Right cardiac atrium (tissue), 5 donors: ENCODE measurements around the gene BOK. TPM values are rescaled to one million over a fixed set of nuclear protein-coding genes. Genes with fewer than 3 reads are reported as not detected.
"Not testable (repeated sequence)": the region's sequence is repeated elsewhere in the genome, so short reads cannot be mapped to it uniquely, and the experiment has no call there.

ENCODE experiments used
- ATAC-seq, 2 donors: fragments of 200-7000 bp; cut with Tn5 transposase; one replicate each; pipeline versions ENCODE4 v1.8.0 to v1.9.1; 2020; ENCODE audit warnings: moderate library complexity in 2 of 2, mild to moderate bottlenecking in 1 of 2
- DNase-seq, 3 donors: peaks; one replicate each; pipeline ENCODE4 v3.0.0-alpha.2; 2020
- H3K27ac ChIP-seq: one replicate; pipeline ENCODE4 v1.5.1; 2013; ENCODE audit warnings: mild to moderate bottlenecking, low read length, control low read depth, moderate library complexity
- H3K27me3 ChIP-seq: one replicate; pipeline ENCODE4 v1.6.1; 2013; ENCODE audit not compliant: control insufficient read depth, insufficient read depth
- H3K4me1 ChIP-seq: one replicate; pipeline ENCODE4 v1.6.1; 2013; ENCODE audit warnings: low read length; ENCODE audit not compliant: control insufficient read depth, insufficient read depth
- H3K4me3 ChIP-seq: one replicate; pipeline ENCODE4 v1.5.1; 2013; ENCODE audit warnings: low read length, control low read depth
- H3K9me3 ChIP-seq: one replicate; pipeline ENCODE4 v1.6.1; 2013; ENCODE audit warnings: low read length; ENCODE audit not compliant: control insufficient read depth
- WGBS: extraction: QIAGEN DNeasy Blood & Tissue Kit; methylation state at CpG from one replicate; pipeline ENCODE4 v1.1.7; 2013; 5-methylcytosine and 5-hydroxymethylcytosine counted together
- intact Hi-C, 4 donors: fragments of 100-400 bp; cut with DNase I; formaldehyde crosslinking; loops; one replicate each; pipeline versions ENCODE4 v1.11.0 to v1.14.0; 2022 to 2023
- polyA plus RNA-seq: library from polyadenylated mRNA; stranded (reverse); fragments of 200-250 nt; gene quantifications from one replicate; pipeline ENCODE4 v1.2.3, GENCODE V29; 2013
- total RNA-seq, 4 donors: library from RNA; stranded (reverse); fragmentation: NEBNext Ultra II Directional; extraction: Animal tissue kit (Norgen Biotek cat#: 25700); gene quantifications; one replicate each; pipeline ENCODE4 v1.2.1, GENCODE V29; 2021
- donor health status: healthy with polysubstance abuse.
- donor health status: DM: no; HTN: yes; CAD: no.
- donor health status: DM: no; HTN: no; CAD: no.
- donor health status: DM: no; HTN: yes; CAD: no; lungs with severe emphysema.
- donor health status: DM: yes; HTN: yes; CAD: no.

The BOK gene
- total and polyA plus RNA-seq, 5 donors, result 2.8 to 15.0 (median 3.5) TPM

DNA sequence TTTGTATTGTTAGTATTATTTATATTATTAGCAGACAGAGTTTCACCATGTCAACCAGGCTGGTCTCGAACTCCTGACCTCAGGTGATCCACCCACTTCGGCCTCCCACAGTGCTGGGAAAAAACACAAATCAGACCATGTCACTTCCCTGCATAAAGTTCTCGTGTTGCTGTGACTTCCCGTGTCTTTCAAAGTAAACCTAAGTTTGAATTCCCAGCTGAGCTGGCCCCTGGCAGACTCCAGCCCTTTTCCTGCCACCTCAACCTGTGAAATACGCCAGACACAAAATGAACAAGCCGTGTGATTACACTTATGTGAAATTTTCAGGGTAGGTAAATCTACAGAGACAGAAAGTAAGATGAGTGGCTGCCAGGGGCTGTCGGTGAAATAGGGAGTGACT is 7.9 kb downstream of the BOK start:
- intact Hi-C loops, result no loop called here
- 75% methylated on average over 7 of the region's 7 CpGs for whole genome bisulfite sequencing
- ATAC-seq (no peak), DNase-seq (no peak)
- no peak overlapping the region for H3K4me3 ChIP-seq
- H3K4me1 ChIP-seq, result no peaks in the 10 kb centered on the region
- H3K27ac ChIP-seq, result no peak overlapping the region
- H3K27me3 ChIP-seq, result no peaks in the 10 kb centered on the region
- no peaks in the 10 kb centered on the region for H3K9me3 ChIP-seq

DNA sequence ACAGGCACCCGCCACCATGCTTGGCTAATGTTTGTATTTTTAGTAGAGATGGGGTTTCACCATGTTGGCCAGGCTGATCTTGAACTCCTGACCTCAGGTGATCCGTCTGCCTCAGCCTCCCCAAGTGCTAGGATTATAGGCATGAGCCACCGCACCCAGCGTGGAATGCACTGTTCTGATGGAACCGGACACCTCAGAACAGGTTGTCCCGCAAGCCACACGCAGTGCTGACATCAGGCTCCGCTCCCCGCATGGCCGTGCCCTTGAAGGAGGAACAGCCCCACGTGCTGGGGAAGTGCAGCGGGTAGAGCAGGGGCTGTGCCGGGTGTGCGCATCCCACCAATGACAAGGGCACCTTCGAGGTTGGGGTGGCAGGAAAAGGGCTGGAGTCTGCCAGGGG is 8.7 kb downstream of the BOK start:
- H3K27me3 ChIP-seq, H3K4me1 ChIP-seq, intact Hi-C loops, H3K4me3 ChIP-seq, H3K27ac ChIP-seq, H3K9me3 ChIP-seq, ATAC-seq, DNase-seq: not testable (repeated sequence)
- WGBS, result 94% methylated on average over 15 of the region's 15 CpGs

- 97% methylated on average over 8 of the region's 8 CpGs for WGBS
- Histone ChIP-seq H3K27me3 (no peaks in the 10 kb centered on the region), H3K27ac (no peak overlapping the region), H3K9me3 (no peaks in the 10 kb centered on the region), H3K4me3 (no peak overlapping the region), H3K4me1 (no peaks in the 10 kb centered on the region)
- intact Hi-C loops, result no loop called here
- ATAC-seq (no peak), DNase-seq (no peak)
These were observed 9.2 kb downstream of the BOK start for GRCh38 chr2:241567776-241568175.

DNA sequence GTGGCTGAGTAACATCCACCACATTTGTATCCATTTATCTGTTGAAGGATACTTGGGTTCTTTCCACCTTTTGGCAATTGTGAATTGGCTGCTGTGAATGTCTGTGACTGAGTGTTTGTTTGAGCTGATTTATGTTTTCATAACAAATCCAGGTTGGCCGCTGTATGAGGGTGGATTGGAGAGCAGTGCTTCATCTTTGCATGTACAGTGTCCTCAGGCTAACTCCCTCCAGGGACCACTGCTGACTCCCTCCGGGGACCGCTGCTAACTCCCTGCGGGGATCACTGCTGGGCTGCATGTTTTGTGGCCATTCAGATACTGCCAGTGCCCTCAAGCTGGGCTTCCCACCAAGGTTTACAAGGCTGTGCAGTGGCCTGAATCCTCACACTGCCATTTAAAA is 10.2 kb downstream of the BOK start:
- Histone ChIP-seq H3K27me3 (no peaks in the 10 kb centered on the region), H3K9me3 (no peaks in the 10 kb centered on the region), H3K27ac (no peak overlapping the region), H3K4me1 (no peaks in the 10 kb centered on the region), H3K4me3 (no peak overlapping the region)
- ATAC-seq (no peak), DNase-seq (no peak)
- 95% methylated on average over 4 of the region's 4 CpGs for WGBS
- intact Hi-C loops, result no loop called here

GRCh38 chr2:241569831-241570281 is 11.3 kb downstream of the BOK start:
- 91% methylated on average over 23 of the region's 23 CpGs for WGBS
- Histone ChIP-seq H3K27me3 (no peaks in the 10 kb centered on the region), H3K9me3 (no peaks in the 10 kb centered on the region), H3K4me3 (no peak overlapping the region), H3K27ac (no peak overlapping the region), H3K4me1 (no peaks in the 10 kb centered on the region)
- ATAC-seq (no peak), DNase-seq (no peak)
- intact Hi-C loops, result no loop called here

DNA sequence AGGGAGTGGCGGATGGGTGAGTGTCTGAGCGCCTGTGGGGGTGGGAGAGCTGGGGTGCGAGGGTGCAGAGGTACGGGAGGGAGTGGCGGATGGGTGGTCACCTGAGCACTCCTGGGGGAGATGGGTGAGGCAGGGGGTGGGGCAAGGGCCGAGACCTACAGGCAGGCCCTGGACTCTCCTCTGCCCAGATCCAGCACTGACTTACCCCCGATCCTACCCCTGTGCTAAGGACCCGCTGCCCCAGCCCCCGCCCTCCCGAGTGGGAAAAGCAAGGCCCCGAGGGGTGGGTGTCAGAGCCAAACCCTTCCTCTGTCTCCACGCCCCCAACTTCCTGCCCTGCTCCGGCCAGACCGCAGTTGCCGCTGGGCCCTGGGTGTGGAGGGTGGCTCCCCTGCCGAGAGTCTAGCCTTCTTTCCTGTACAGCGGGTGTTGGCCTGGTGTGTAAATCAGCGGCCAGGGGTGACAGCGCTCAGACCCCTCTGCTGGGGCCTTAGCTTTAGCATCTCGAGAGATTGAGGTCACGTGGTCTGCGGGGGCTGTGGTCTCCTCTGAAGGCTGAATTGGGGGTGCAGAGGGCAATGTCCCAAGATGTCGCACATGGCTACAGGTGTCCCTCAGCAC is 12.5 kb downstream of the BOK start:
- Histone ChIP-seq H3K27ac (no peak overlapping the region), H3K9me3 (no peaks in the 10 kb centered on the region), H3K4me1 (no peaks in the 10 kb centered on the region), H3K27me3 (no peaks in the 10 kb centered on the region), H3K4me3 (no peak overlapping the region)
- ATAC-seq (peak; percentile 34 to 68), DNase-seq (no peak)
- intact Hi-C loops, result no loop called here
- 79% methylated on average over 23 of the region's 23 CpGs for WGBS

GRCh38 chr2:241571821-241572620 is 13.5 kb downstream of the BOK start:
- no peaks in the 10 kb centered on the region for H3K9me3 ChIP-seq
- no peak overlapping the region for H3K27ac ChIP-seq
- DNase-seq (peak in 1 of 3 donors; percentile 28), ATAC-seq (peak in 1 of 2 donors; percentile 12)
- WGBS, result 89% methylated on average over 27 of the region's 27 CpGs
- H3K4me1 ChIP-seq, result no peaks in the 10 kb centered on the region
- no peak overlapping the region for H3K4me3 ChIP-seq
- intact Hi-C loops, result no loop called here
- no peaks in the 10 kb centered on the region for H3K27me3 ChIP-seq

GRCh38 chr2:241572915-241573651 is 14.5 kb downstream of the BOK start:
- H3K27me3 ChIP-seq, ATAC-seq, H3K9me3 ChIP-seq, intact Hi-C loops, DNase-seq, H3K4me1 ChIP-seq, H3K4me3 ChIP-seq, H3K27ac ChIP-seq: not testable (repeated sequence)
- 92% methylated on average over 20 of the region's 20 CpGs for WGBS

DNA sequence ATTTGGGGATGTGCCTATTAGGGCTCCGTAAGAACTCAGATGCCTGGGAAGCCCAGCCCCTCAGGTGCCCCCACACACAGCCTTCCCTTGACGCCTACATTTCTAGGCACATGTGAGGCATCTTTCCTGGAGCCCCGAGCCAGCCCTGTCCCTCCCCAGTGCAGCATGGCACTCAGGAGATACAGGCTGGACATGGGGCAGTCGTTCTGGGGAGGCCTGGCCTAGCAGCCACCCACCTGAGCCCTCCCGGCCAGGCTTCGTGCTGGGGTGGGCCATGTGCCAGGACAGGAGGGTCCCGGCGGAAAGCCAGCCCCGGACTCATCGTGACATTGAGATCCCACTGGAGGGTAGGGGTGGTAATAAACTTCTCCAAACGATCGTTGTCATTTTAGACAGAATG is 15.2 kb downstream of the BOK start:
- Histone ChIP-seq H3K27me3 (no peaks in the 10 kb centered on the region), H3K27ac (no peak overlapping the region), H3K4me3 (no peak overlapping the region), H3K4me1 (no peaks in the 10 kb centered on the region), H3K9me3 (no peaks in the 10 kb centered on the region)
- no peak for DNase-seq
- intact Hi-C loops, result no loop called here
- WGBS, result 90% methylated on average over 12 of the region's 12 CpGs
- ATAC-seq, result no peak

GRCh38 chr2:241574911-241575623 is 16.5 kb downstream of the BOK start:
- ATAC-seq (no peak), DNase-seq (no peak)
- intact Hi-C loops, result no loop called here
- no peaks in the 10 kb centered on the region for H3K4me1 ChIP-seq
- no peak overlapping the region for H3K4me3 ChIP-seq
- no peaks in the 10 kb centered on the region for H3K9me3 ChIP-seq
- 82% methylated on average over 7 of the region's 7 CpGs for WGBS
- H3K27ac ChIP-seq, result no peak overlapping the region
- H3K27me3 ChIP-seq, result no peaks in the 10 kb centered on the region
